GM21717 (cell line): Measurements from ENCODE around the gene NSD2.

Experiments used
- ATAC-seq: cut with Tn5 transposase; IDR thresholded peaks from one replicate; pipeline ENCODE4 v1.9.1; 2021; ENCODE audit warnings: mild to moderate bottlenecking, moderate library complexity; ENCODE audit not compliant: unreplicated experiment

NSD2 gene

GRCh38 chr4:1967512-1968149 lies 96.4 kb downstream of the NSD2 start:
- ATAC-seq, result no peak

- ATAC-seq, result no peak
Measured at GRCh38 chr4:1968686-1969295, 97.6 kb downstream of the NSD2 start.

- no peak for ATAC-seq
Measured at GRCh38 chr4:1969928-1970723, 98.9 kb downstream of the NSD2 start.

- no peak for ATAC-seq
Measured at GRCh38 chr4:1970926-1971325, 99.7 kb downstream of the NSD2 start.

- ATAC-seq, result no peak
Measured at GRCh38 chr4:1971456-1972200, 100.4 kb downstream of the NSD2 start.

- ATAC-seq, result no peak
Measured at GRCh38 chr4:1972414-1972813, 101.2 kb downstream of the NSD2 start.

- no peak for ATAC-seq
Measured at GRCh38 chr4:1973218-1973617, 102.0 kb downstream of the NSD2 start.

GRCh38 chr4:1973661-1974060 lies 102.5 kb downstream of the NSD2 start:
- no peak for ATAC-seq

GRCh38 chr4:1974840-1975239 lies 103.6 kb downstream of the NSD2 start:
- no peak for ATAC-seq

GRCh38 chr4:1975391-1975801 lies 104.2 kb downstream of the NSD2 start:
- ATAC-seq, result no peak

GRCh38 chr4:1975880-1976279 lies 104.7 kb downstream of the NSD2 start:
- no peak for ATAC-seq

- ATAC-seq, result no peak
Measured at GRCh38 chr4:1976416-1977352, 105.5 kb downstream of the NSD2 start.

- ATAC-seq, result no peak
Measured at GRCh38 chr4:1978226-1978625, 107.0 kb downstream of the NSD2 start.

GRCh38 chr4:1978741-1979476 lies 107.7 kb downstream of the NSD2 start:
- ATAC-seq, result no peak

GRCh38 chr4:1979477-1980196 lies 108.4 kb downstream of the NSD2 start:
- ATAC-seq, result no peak

- ATAC-seq, result no peak
Measured at GRCh38 chr4:1980561-1981041, 109.4 kb downstream of the NSD2 start.

GRCh38 chr4:1981251-1982058 lies 110.3 kb downstream of the NSD2 start:
- ATAC-seq, result no peak
